Measurements from ENCODE around the gene ACD. TPM values are rescaled to one million over a fixed set of nuclear protein-coding genes. Genes with fewer than 3 reads are reported as not detected.

The ACD gene
- total RNA-seq, 1 donor from 2014 or later, result 38.8 TPM

DNA sequence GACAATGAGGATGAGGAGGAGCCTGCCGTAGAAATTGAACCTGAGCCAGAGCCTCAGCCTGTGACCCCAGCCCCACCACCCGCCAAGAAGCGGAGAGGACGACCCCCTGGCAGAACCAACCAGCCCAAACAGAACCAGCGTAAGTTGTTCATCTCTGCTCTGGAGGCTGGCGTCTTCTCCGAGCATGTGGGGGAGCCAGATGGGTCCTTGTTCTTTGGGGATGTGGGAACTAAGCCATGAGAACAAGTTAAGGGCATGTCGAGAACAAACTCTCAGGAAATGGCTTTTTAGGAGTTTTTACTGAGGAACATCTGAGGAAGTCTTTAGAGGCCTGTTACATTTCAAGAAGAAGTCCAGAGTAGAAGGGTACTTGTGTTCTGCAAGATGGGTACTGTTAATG, 23.3 kb downstream of the ACD start:
- Histone ChIP-seq H3K27me3 (no peaks in the 10 kb centered on the region), H3K9me3 (no peaks in the 10 kb centered on the region), H3K36me3 (peaks cover 0 to 64% of the 10 kb centered on the region in 2 donors), H3K4me3 (no peak overlapping the region), H3K4me1 (no peaks in the 10 kb centered on the region), H3K27ac (no peak overlapping the region)
- no peak for DNase-seq (ENCODE audit: extremely low spot score in 2 of 2)
- intact Hi-C loops (cut with DNase I), result no loop called here
- TF ChIP-seq POLR2A (IDR thresholded peaks at IDR 0.05) (no peak), POLR2AphosphoS5 (IDR thresholded peaks at IDR 0.05; ENCODE audit: insufficient read depth in 1 of 2, low read depth in 1 of 2) (no peak)
- TF ChIP-seq, protein P1, sequence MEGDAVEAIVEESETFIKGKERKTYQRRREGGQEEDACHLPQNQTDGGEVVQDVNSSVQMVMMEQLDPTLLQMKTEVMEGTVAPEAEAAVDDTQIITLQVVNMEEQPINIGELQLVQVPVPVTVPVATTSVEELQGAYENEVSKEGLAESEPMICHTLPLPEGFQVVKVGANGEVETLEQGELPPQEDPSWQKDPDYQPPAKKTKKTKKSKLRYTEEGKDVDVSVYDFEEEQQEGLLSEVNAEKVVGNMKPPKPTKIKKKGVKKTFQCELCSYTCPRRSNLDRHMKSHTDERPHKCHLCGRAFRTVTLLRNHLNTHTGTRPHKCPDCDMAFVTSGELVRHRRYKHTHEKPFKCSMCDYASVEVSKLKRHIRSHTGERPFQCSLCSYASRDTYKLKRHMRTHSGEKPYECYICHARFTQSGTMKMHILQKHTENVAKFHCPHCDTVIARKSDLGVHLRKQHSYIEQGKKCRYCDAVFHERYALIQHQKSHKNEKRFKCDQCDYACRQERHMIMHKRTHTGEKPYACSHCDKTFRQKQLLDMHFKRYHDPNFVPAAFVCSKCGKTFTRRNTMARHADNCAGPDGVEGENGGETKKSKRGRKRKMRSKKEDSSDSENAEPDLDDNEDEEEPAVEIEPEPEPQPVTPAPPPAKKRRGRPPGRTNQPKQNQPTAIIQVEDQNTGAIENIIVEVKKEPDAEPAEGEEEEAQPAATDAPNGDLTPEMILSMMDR (IDR thresholded peaks at IDR 0.05), result no peak

DNA sequence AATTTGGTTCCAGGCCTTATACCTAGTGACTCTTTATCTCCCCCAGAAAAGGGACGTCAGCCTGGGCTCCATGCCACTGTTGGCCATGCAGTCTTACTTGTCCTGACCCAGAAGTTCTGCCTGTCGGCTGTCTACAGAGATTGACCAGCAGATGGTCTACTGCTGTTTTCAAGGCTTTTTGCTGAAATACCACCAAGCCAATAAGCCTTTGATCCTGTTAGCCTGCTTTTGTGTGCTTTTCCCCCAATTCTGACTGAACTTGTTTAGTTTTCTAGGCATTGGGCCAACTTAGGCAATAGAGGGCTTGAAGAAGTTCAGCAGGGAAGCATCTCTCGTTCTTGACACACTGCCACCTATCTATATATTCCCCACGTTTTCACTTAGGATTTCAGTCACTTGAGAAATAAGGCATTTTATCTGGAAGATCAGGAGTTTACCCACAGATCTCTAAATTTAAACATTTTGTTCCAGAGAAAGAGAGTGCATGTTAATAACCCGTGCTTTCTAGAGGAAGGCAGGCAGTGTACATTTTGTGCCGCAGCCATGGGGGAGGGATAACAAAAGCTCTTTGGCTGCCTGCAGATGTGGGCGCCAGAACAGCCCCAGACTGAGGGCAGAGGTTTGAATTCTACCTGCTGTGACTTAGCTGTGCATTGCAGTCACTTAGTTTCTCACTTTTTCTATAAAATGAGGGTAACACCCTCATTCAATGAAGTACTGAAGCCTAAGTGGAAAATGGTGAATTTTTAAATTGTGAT, 27.5 kb downstream of the ACD start:
- intact Hi-C loops (cut with DNase I), result no loop called here
- H3K4me3 ChIP-seq, result no peak overlapping the region
- H3K27ac ChIP-seq, result no peak overlapping the region
- TF ChIP-seq POLR2A (IDR thresholded peaks at IDR 0.05), result no peak
- TF ChIP-seq, protein P1 (IDR thresholded peaks at IDR 0.05), result no peak
- no peak for TF ChIP-seq POLR2AphosphoS5 (IDR thresholded peaks at IDR 0.05; ENCODE audit: insufficient read depth in 1 of 2, low read depth in 1 of 2)
- no peaks in the 10 kb centered on the region for H3K27me3 ChIP-seq
- no peaks in the 10 kb centered on the region for H3K4me1 ChIP-seq
- H3K9me3 ChIP-seq, result no peaks in the 10 kb centered on the region
- DNase-seq (ENCODE audit: extremely low spot score in 2 of 2), result no peak
- H3K36me3 ChIP-seq, result peaks cover 0 to 70% of the 10 kb centered on the region in 2 donors

DNA sequence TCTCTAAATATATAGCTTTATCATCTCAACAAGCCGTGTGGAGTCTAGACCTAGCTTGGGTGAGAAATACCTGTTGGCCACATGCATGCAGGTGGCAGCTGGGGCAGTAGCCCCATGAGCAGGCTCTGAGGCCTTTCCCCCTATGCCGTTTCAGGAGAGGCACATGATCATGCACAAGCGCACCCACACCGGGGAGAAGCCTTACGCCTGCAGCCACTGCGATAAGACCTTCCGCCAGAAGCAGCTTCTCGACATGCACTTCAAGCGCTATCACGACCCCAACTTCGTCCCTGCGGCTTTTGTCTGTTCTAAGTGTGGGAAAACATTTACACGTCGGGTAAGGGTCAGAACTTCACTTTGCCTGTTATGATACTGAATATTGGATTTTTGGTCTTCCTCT, 31.8 kb downstream of the ACD start:
- TF ChIP-seq, protein P1 (IDR thresholded peaks at IDR 0.05), result no peak
- TF ChIP-seq POLR2AphosphoS5 (IDR thresholded peaks at IDR 0.05; ENCODE audit: insufficient read depth in 1 of 2, low read depth in 1 of 2) (no peak), POLR2A (IDR thresholded peaks at IDR 0.05) (no peak)

DNA sequence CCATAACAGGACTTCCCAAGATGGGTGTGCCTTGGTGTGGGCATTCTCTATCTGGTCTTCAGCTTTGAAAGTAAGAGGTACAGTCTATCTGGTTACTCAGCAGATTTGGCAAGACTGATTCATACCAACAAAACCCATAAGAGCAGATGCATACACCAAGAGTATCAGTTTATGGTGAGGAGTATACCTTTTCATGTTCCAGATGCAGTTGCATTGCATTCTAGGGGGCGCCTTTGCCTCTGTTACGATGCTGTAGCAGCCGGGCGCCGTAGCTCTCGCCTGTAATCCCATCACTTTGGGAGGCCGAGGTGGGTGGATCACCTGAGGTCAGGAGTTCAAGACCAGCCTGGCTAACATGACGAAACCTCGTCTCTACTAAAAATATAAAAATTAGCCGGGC, 46.3 kb downstream of the ACD start:
- TF ChIP-seq POLR2A (IDR thresholded peaks at IDR 0.05) (no peak), POLR2AphosphoS5 (IDR thresholded peaks at IDR 0.05; ENCODE audit: insufficient read depth in 1 of 2, low read depth in 1 of 2) (no peak)
- TF ChIP-seq, protein P1 (IDR thresholded peaks at IDR 0.05), result no peak
- Histone ChIP-seq H3K27ac (no peak overlapping the region), H3K9me3 (no peaks in the 10 kb centered on the region), H3K36me3 (peaks cover 0 to 58% of the 10 kb centered on the region in 2 donors), H3K4me3 (no peak overlapping the region), H3K27me3 (no peaks in the 10 kb centered on the region), H3K4me1 (no peaks in the 10 kb centered on the region)
- no peak for DNase-seq (ENCODE audit: extremely low spot score in 2 of 2)
- intact Hi-C loops (cut with DNase I), result no loop called here

More for the DNA sequence above, 31.8 kb downstream of the ACD start:
- DNase-seq (ENCODE audit: extremely low spot score in 2 of 2), result no peak
- Histone ChIP-seq H3K27ac (no peak overlapping the region), H3K4me3 (no peak overlapping the region), H3K9me3 (no peaks in the 10 kb centered on the region), H3K27me3 (no peaks in the 10 kb centered on the region), H3K4me1 (no peaks in the 10 kb centered on the region), H3K36me3 (peaks cover 0 to 72% of the 10 kb centered on the region in 2 donors)
- intact Hi-C loops (cut with DNase I), result no loop called here

DNA sequence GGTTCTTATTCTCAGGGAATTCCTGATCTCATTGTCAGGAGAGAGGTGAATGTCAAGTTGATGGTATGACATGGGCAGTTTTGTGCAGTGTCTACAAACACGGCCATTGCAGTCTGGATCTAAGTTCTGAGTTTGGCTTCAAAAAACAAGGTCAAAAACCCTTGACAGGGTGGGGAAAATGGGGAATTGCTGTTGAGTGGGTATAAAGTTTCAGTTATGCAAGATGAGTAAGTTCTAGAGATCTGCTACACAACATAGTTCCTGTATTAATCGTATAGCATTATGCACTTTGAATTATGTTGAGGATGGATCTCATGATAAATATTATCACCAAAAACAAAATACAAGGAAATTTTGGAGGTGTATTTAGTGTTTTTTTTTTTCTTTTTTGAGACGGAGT, 51.7 kb downstream of the ACD start:
- TF ChIP-seq POLR2AphosphoS5 (IDR thresholded peaks at IDR 0.05; ENCODE audit: insufficient read depth in 1 of 2, low read depth in 1 of 2), result no peak
- TF ChIP-seq, protein P1 (IDR thresholded peaks at IDR 0.05), result no peak
- TF ChIP-seq POLR2A (IDR thresholded peaks at IDR 0.05), result no peak
- no peak for DNase-seq (ENCODE audit: extremely low spot score in 2 of 2)
- intact Hi-C loops (cut with DNase I), result no loop called here
- Histone ChIP-seq H3K9me3 (no peaks in the 10 kb centered on the region), H3K4me3 (no peak overlapping the region), H3K36me3 (peaks cover 0 to 29% of the 10 kb centered on the region in 2 donors), H3K4me1 (no peaks in the 10 kb centered on the region), H3K27me3 (no peaks in the 10 kb centered on the region), H3K27ac (no peak overlapping the region)
